H1 (cell line): ENCODE results near the gene RNF2. TPM values are rescaled to one million over a fixed set of nuclear protein-coding genes. Genes with fewer than 3 reads are reported as not detected.

Experiments used
- CTCF ChIA-PET: fragments of 300-600 bp; sonication (Branson Sonifier 250); formaldehyde crosslinking; loops from one replicate; lab custom pipeline; 2021; ENCODE audit not compliant: partially characterized antibody; lab: Charles Lee
- POLR2A ChIA-PET: fragments of 300-600 bp; sonication (Branson Sonifier 250); formaldehyde crosslinking; loops from one replicate; lab custom pipeline; 2021; ENCODE audit warnings: inconsistent platforms; ENCODE audit not compliant: partially characterized antibody; lab: Charles Lee
- DNase-seq, 2 experiments: peaks; one replicate each; pipeline versions ENCODE4 v3.0.0 to v3.0.0-alpha.2; 2010 to 2022; ENCODE audit warnings: low spot score in 2 of 2, low read depth in 1 of 2, mixed read lengths in 1 of 2
- FAIRE-seq: peaks from 2 replicates; lab custom pipeline; 2011; peaks lifted over from hg19 to GRCh38; lab: Jason Lieb, UNC
- H2AFZ ChIP-seq: 2 replicates; pipeline ENCODE4 v1.8.1; 2012; ENCODE audit warnings: low read length, inconsistent platforms
- H2AK5ac ChIP-seq: 2 replicates; pipeline ENCODE4 v1.6.1; 2013; ENCODE audit warnings: low read depth, low read length
- H2BK120ac ChIP-seq: replicated peaks from 2 replicates; pipeline ENCODE3; 2013; ENCODE audit warnings: low read depth, low read length, inconsistent platforms
- H2BK12ac ChIP-seq: 2 replicates; pipeline ENCODE4 v1.6.1; 2013; ENCODE audit warnings: low read depth, low read length
- H2BK15ac ChIP-seq: 2 replicates; pipeline ENCODE4 v1.6.1; 2013; ENCODE audit warnings: low read length
- H2BK20ac ChIP-seq: 2 replicates; pipeline ENCODE4 v1.6.1; 2013; ENCODE audit warnings: low read length
- H2BK5ac ChIP-seq: 2 replicates; pipeline ENCODE4 v1.6.1; 2013; ENCODE audit warnings: low read depth, low read length
- H3K14ac ChIP-seq: 2 replicates; pipeline ENCODE4 v1.6.1; 2013; ENCODE audit warnings: inconsistent platforms; ENCODE audit not compliant: insufficient read length
- H3K18ac ChIP-seq: 2 replicates; pipeline ENCODE4 v1.6.1; 2013; ENCODE audit warnings: low read length; ENCODE audit errors: extremely low read depth
- H3K23ac ChIP-seq: 2 replicates; pipeline ENCODE4 v1.6.1; 2013; ENCODE audit warnings: inconsistent platforms; ENCODE audit not compliant: insufficient read length
- H3K23me2 ChIP-seq: 2 replicates; pipeline ENCODE4 v1.6.1; 2013; ENCODE audit warnings: low read depth, low read length
- H3K27ac ChIP-seq: 2 replicates; pipeline ENCODE4 v1.6.1; 2011; ENCODE audit warnings: low read depth, low read length, inconsistent platforms
- H3K27me3 ChIP-seq, 4 experiments: replicated peaks in 1 of 4; 1 replicate in 1 of 4; 2 replicates in 3 of 4; pipeline versions ENCODE4 v1.6.1 to v1.8.1; 2011 to 2013; ENCODE audit warnings: low read length in 3 of 4, mild to moderate bottlenecking in 3 of 4, inconsistent platforms in 2 of 4, mixed read lengths in 2 of 4, moderate library complexity in 1 of 4; ENCODE audit not compliant: control insufficient read depth in 3 of 4, insufficient read depth in 3 of 4; ENCODE audit errors: extremely low read depth in 1 of 4
- H3K36me3 ChIP-seq, 4 experiments: 2 replicates each; pipeline versions ENCODE4 v1.6.1 to v1.8.1; 2011 to 2013; ENCODE audit warnings: mild to moderate bottlenecking in 4 of 4, low read length in 3 of 4, moderate library complexity in 2 of 4, control low read depth in 1 of 4, inconsistent platforms in 1 of 4; ENCODE audit not compliant: insufficient read depth in 4 of 4, control insufficient read depth in 2 of 4
- H3K4ac ChIP-seq: replicated peaks from 2 replicates; pipeline ENCODE3; 2013; ENCODE audit warnings: low read length, low read depth, mixed read lengths, inconsistent platforms; ENCODE audit not compliant: insufficient read length
- H3K4me1 ChIP-seq, 4 experiments: replicated peaks in 1 of 4; 1 replicate in 1 of 4; 2 replicates in 3 of 4; pipeline versions ENCODE4 v1.6.1 to v1.8.1; 2011 to 2013; ENCODE audit warnings: low read length in 3 of 4, inconsistent platforms in 2 of 4, mixed read lengths in 1 of 4; ENCODE audit not compliant: insufficient read depth in 4 of 4, control insufficient read depth in 3 of 4
- H3K4me2 ChIP-seq, 2 experiments: 2 replicates each; pipeline versions ENCODE4 v1.6.1 to v1.8.1; 2011 to 2013; ENCODE audit warnings: low read depth in 2 of 2, low read length in 2 of 2, control low read depth in 1 of 2, inconsistent platforms in 1 of 2, mild to moderate bottlenecking in 1 of 2; ENCODE audit not compliant: insufficient read depth in 1 of 2
- H3K4me3 ChIP-seq, 4 experiments: fragments of 200-600, 300-600 bp in 1 of 4; sonication (generic), shearing (Covaris generic), sonication (Bioruptor Twin) in 1 of 4; 2 replicates each; pipeline versions ENCODE4 v1.5.1 to v1.8.1; 2011 to 2016; ENCODE audit warnings: low read length in 4 of 4, low read depth in 3 of 4, control low read depth in 2 of 4, inconsistent platforms in 2 of 4, mild to moderate bottlenecking in 2 of 4, mixed read lengths in 1 of 4, moderate library complexity in 1 of 4; ENCODE audit not compliant: insufficient read depth in 2 of 4; ENCODE audit errors: extremely low read depth in 1 of 4
- H3K56ac ChIP-seq: replicated peaks from 2 replicates; pipeline ENCODE3; 2013; ENCODE audit warnings: low read depth, mild to moderate bottlenecking, mixed read lengths, low read length, inconsistent platforms; ENCODE audit not compliant: insufficient read length
- H3K79me1 ChIP-seq: 2 replicates; pipeline ENCODE4 v1.6.1; 2013; ENCODE audit warnings: low read depth, low read length, control low read depth
- H3K79me2 ChIP-seq, 2 experiments: 2 replicates each; pipeline versions ENCODE4 v1.6.1 to v1.8.1; 2012 to 2013; ENCODE audit warnings: low read length in 2 of 2, mild to moderate bottlenecking in 2 of 2, inconsistent platforms in 1 of 2; ENCODE audit not compliant: insufficient read depth in 2 of 2, control insufficient read depth in 1 of 2
- H3K9ac ChIP-seq, 4 experiments: replicated peaks in 1 of 4; 1 replicate in 1 of 4; 2 replicates in 3 of 4; pipeline versions ENCODE4 v1.6.1 to v1.8.1; 2011 to 2013; ENCODE audit warnings: low read depth in 3 of 4, low read length in 3 of 4, control low read depth in 2 of 4, mild to moderate bottlenecking in 2 of 4, moderate library complexity in 2 of 4, inconsistent platforms in 1 of 4; ENCODE audit errors: extremely low read depth in 1 of 4
- H3K9me3 ChIP-seq, 2 experiments: 2 replicates each; pipeline versions ENCODE4 v1.6.1 to v1.8.1; 2012 to 2013; ENCODE audit warnings: mild to moderate bottlenecking in 2 of 2, moderate library complexity in 2 of 2, control low read depth in 1 of 2, inconsistent platforms in 1 of 2, low read depth in 1 of 2, low read length in 1 of 2, mixed read lengths in 1 of 2; ENCODE audit not compliant: insufficient read depth in 2 of 2
- H4K20me1 ChIP-seq, 2 experiments: replicated peaks in 1 of 2; 2 replicates each; pipeline versions ENCODE3 to v1.8.1; 2011 to 2013; ENCODE audit warnings: inconsistent platforms in 2 of 2, low read length in 2 of 2, mild to moderate bottlenecking in 1 of 2; ENCODE audit not compliant: insufficient read depth in 2 of 2, control insufficient read depth in 1 of 2
- H4K5ac ChIP-seq: 2 replicates; pipeline ENCODE4 v1.6.1; 2013; ENCODE audit warnings: low read length, low read depth, mixed read lengths, inconsistent platforms; ENCODE audit not compliant: insufficient read length
- H4K8ac ChIP-seq: 2 replicates; pipeline ENCODE4 v1.8.0; 2013; ENCODE audit warnings: mild to moderate bottlenecking, moderate library complexity, low read length, inconsistent platforms; ENCODE audit not compliant: insufficient read depth; ENCODE audit errors: extremely low read depth
- H4K91ac ChIP-seq: replicated peaks from 2 replicates; pipeline ENCODE3; 2013; ENCODE audit warnings: low read length, mixed read lengths, inconsistent platforms; ENCODE audit not compliant: insufficient read length
- BRCA1 ChIP-seq: IDR thresholded peaks from 2 replicates; pipeline ENCODE4 v1.6.1; 2012; ENCODE audit warnings: low read depth, low read length, improper control_type of control experiment
- GABPA ChIP-seq: IDR thresholded peaks from 2 replicates; pipeline ENCODE4 v1.6.1; 2011; ENCODE audit warnings: mild to moderate bottlenecking, low read length, moderate library complexity, borderline replicate concordance; ENCODE audit not compliant: insufficient read depth
- HDAC6 ChIP-seq: IDR thresholded peaks from one replicate; pipeline ENCODE4 v1.7.1; 2012; ENCODE audit warnings: low read depth, mild to moderate bottlenecking, inconsistent platforms, low read length, moderate library complexity
- NRF1 ChIP-seq: IDR thresholded peaks from 2 replicates; pipeline ENCODE4 v1.6.1; 2011; ENCODE audit warnings: mild to moderate bottlenecking, low read depth, low read length, improper control_type of control experiment
- PHF8 ChIP-seq: fragments of 200-600 bp; sonication (generic); conservative IDR thresholded peaks from 2 replicates; pipeline ENCODE4 v1.7.1; 2012; ENCODE audit warnings: low read depth, mild to moderate bottlenecking, inconsistent platforms, low read length, moderate library complexity
- RNF2 ChIP-seq: fragments of 200-900, 300-1000 bp; sonication (generic); IDR thresholded peaks from 2 replicates; pipeline ENCODE4 v1.7.1; 2016; ENCODE audit warnings: borderline replicate concordance, low read depth, mild to moderate bottlenecking, antibody characterized with exemption, low read length; ENCODE audit not compliant: poor library complexity, severe bottlenecking; ENCODE audit errors: missing control alignments
- SIRT6 ChIP-seq: IDR thresholded peaks from one replicate; pipeline ENCODE4 v1.7.1; 2012; ENCODE audit warnings: low read length, inconsistent platforms
- SP1 ChIP-seq: IDR thresholded peaks from 2 replicates; pipeline ENCODE4 v1.6.1; 2011; ENCODE audit warnings: low read depth, low read length
- SP2 ChIP-seq: IDR thresholded peaks from 2 replicates; pipeline ENCODE4 v1.6.1; 2012; ENCODE audit warnings: mild to moderate bottlenecking, low read length, inconsistent platforms
- SUZ12 ChIP-seq: fragments of 200-600 bp; sonication (generic); IDR thresholded peaks from 2 replicates; pipeline ENCODE4 v1.6.1; 2012; ENCODE audit warnings: mild to moderate bottlenecking, inconsistent platforms, low read length, moderate library complexity, mixed read lengths
- TAF7 ChIP-seq: optimal IDR thresholded peaks from 2 replicates; pipeline ENCODE3; 2011; ENCODE audit warnings: low read depth, mild to moderate bottlenecking, inconsistent platforms, low read length, moderate library complexity, borderline replicate concordance
- TCF12 ChIP-seq: IDR thresholded peaks from 2 replicates; pipeline ENCODE4 v1.6.1; 2011; ENCODE audit warnings: low read depth, mild to moderate bottlenecking, low read length
- YY1 ChIP-seq: IDR thresholded peaks from 2 replicates; pipeline ENCODE4 v1.6.1; 2011; ENCODE audit warnings: low read depth, mild to moderate bottlenecking, low read length
- ZNF274 ChIP-seq: IDR thresholded peaks from 2 replicates; pipeline ENCODE4 v1.7.0; 2012; ENCODE audit warnings: low read length, borderline replicate concordance; ENCODE audit errors: extremely low read depth
- WGBS, 2 experiments: shearing (Covaris generic) in 1 of 2; methylation state at CpG; one replicate each; pipeline versions ENCODE4 v1.1.6 to v1.1.7; 2013 to 2015; ENCODE audit warnings: low lambda C conversion rate in 2 of 2, mixed read lengths in 2 of 2, inconsistent platforms in 1 of 2, low coverage in 1 of 2, missing lambda C conversion rate in 1 of 2; ENCODE audit not compliant: insufficient replicate concordance in 2 of 2, insufficient coverage in 1 of 2, insufficient read length in 1 of 2; ENCODE audit errors: extremely low coverage in 1 of 2, missing lambda C conversion rate in 1 of 2; 5-methylcytosine and 5-hydroxymethylcytosine counted together
- polyA plus RNA-seq, 7 experiments: library from polyadenylated mRNA; depleted of rRNA in 3 of 7; stranded (reverse) in 5 of 7; unstranded in 2 of 7; fragments of >200 nt in 5 of 7; fragments of 200-250 nt in 2 of 7; gene quantifications; 1 replicate in 5 of 7; 2 replicates in 1 of 7; 4 replicates in 1 of 7; pipeline versions ENCODE4 v1.2.1 to v1.2.3, GENCODE V29; 2011 to 2013; ENCODE audit warnings: missing spikeins in 2 of 7, mixed read lengths in 2 of 7
- total RNA-seq: library from RNA; stranded (reverse); fragmentation: NEBNext Ultra II Directional; extraction: Animal tissue kit (Norgen Biotek cat#: 25700); gene quantifications from 2 replicates; pipeline ENCODE4 v1.2.1, GENCODE V29; 2021

The RNF2 gene
- total and polyA plus RNA-seq, 2 of the 8 experiments (the other 6 are each of a cell fraction or from before 2014, with no cell fraction given): 28.9 to 58.9 TPM

DNA sequence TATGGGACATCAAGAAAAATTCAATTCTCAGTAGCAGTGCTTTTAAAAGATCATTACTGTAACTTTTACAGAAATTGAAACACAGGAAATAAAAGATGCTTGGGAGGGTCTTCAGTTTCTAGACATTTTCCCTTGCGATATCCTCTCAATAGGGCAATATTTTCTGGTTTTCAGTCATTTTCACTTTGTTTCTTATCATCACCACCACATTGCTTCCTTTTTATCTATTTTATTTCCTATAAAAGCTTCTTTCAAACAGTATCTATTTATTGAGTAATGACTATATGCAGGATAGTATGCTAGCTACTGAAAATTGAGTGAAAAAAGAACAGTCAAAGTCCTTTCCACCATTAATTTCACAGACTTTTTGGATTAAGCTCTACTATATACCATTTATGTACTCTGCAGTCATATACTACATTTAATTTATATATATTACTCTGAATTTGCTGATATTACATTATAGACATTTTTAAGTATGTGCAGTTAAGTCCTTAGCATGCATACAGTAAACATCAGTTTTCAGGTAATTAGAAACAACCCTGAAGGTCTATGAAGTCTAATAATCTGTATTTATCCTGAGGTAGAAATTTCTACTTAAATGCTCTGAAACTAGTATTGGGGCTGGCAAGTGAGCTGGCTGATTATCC is 92.7 kb downstream of the RNF2 start:
- Histone ChIP-seq H3K23me2 (no peaks in the 10 kb centered on the region), H3K4me3 (no peak overlapping the region), H2AFZ (no peak overlapping the region), H3K4ac (no peak overlapping the region), H3K23ac (no peak overlapping the region), H4K20me1 (no peaks in the 10 kb centered on the region), H2AK5ac (no peak overlapping the region), H4K8ac (no peak overlapping the region), H2BK120ac (no peak overlapping the region), H2BK15ac (no peak overlapping the region), H2BK5ac (no peak overlapping the region), H3K79me2 (no peaks in the 10 kb centered on the region), H3K18ac (no peak overlapping the region), H2BK12ac (no peak overlapping the region), H4K91ac (no peak overlapping the region), H3K9me3 (peaks cover 0 to 2% of the 10 kb centered on the region in 2 experiments; a peak in 2 of 4 replicates), H3K27me3 (no peaks in the 10 kb centered on the region), H3K27ac (no peak overlapping the region), H3K14ac (no peak overlapping the region), H3K79me1 (no peaks in the 10 kb centered on the region), H3K56ac (no peak overlapping the region), H2BK20ac (no peak overlapping the region), H3K4me1 (no peaks in the 10 kb centered on the region), H3K9ac (no peak overlapping the region), H3K36me3 (peaks cover 0 to 35% (median 5%) of the 10 kb centered on the region in 4 experiments; a peak in 5 of 8 replicates), H4K5ac (no peak overlapping the region), H3K4me2 (no peak overlapping the region)
- POLR2A ChIA-PET: no interaction called here
- no peak for TF ChIP-seq RNF2
- TF ChIP-seq HDAC6: no peak
- no peak for TF ChIP-seq GABPA
- no peak for TF ChIP-seq NRF1
- TF ChIP-seq TCF12: no peak
- no peak for TF ChIP-seq TAF7
- no peak for TF ChIP-seq PHF8
- no peak for TF ChIP-seq SP1
- TF ChIP-seq YY1: no peak
- TF ChIP-seq SUZ12: no peak
- TF ChIP-seq SP2: no peak
- TF ChIP-seq BRCA1: no peak
- TF ChIP-seq SIRT6: no peak
- TF ChIP-seq ZNF274: no peak
- no peak for DNase-seq
- CTCF ChIA-PET: interaction anchor here (3.0 kb wide), 1 partner anchor 32 kb away, joined by 10 read pairs; no protein-coding TSS in a partner anchor
- 92% methylated on average over 1 of the region's 1 CpG; no CpG with 5 or more reads in 1 of the 2 experiments for WGBS, 2 experiments
- no peak for FAIRE-seq
